HG03045 (cell line): ENCODE data around the gene RSPO4.

ENCODE experiments used
- ATAC-seq: cut with Tn5 transposase; IDR thresholded peaks from one replicate; pipeline ENCODE4 v1.9.1; 2021; ENCODE audit warnings: mild to moderate bottlenecking, moderate library complexity; ENCODE audit not compliant: unreplicated experiment

The RSPO4 gene

GRCh38 chr20:944774-945410 is 57.2 kb downstream of the RSPO4 start:
- no peak for ATAC-seq

- no peak for ATAC-seq
Observed at GRCh38 chr20:944148-944547, 58.0 kb downstream of the RSPO4 start.

DNA sequence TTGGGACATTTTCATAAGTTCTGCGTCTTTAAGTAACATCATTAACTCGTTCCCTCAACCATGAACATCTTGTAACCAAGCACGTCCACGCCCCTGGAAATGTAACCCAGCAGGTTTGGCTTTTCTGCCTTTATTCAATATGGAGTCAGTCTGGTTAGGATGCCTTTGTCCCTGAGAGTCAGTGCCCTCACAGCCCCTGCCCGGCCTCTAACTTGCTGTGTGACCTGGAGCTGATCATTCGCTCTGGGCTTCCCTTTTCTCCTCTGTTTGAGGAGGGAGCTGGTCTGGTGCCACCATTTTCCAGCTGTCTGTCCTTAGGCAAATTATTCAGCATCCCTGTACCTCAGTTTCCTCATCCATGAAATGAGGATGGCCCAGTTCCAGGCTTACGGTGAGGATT is 59.5 kb downstream of the RSPO4 start:
- no peak for ATAC-seq

DNA sequence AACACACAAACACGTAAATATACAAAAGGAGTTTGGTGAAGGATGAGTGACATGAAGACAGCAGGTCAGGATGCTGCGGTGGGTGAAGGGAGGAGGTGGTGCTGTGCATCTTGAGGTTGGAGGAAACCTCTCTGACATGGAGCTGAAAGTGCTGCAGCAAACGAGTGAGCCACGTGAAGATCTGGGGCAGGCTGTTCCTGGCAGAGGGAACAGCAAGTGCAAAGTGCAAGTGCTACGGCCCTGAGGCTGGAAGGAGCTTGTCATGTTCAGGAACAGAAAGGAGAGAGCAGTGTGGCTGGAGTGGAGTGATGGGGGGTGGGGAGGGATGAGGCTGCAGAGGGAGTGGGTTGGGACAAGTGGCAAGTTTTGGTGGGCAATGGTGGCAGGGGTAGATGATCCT is 61.2 kb downstream of the RSPO4 start:
- ATAC-seq = no peak

- ATAC-seq = no peak
Observed at GRCh38 chr20:939606-940005, 62.5 kb downstream of the RSPO4 start.

- ATAC-seq = no peak
Observed at GRCh38 chr20:934186-934840, 67.8 kb downstream of the RSPO4 start.

GRCh38 chr20:933029-933428 is 69.1 kb downstream of the RSPO4 start:
- ATAC-seq = no peak

- ATAC-seq = no peak
Observed at GRCh38 chr20:931401-931800, 70.7 kb downstream of the RSPO4 start.

- ATAC-seq = no peak
Observed at GRCh38 chr20:926670-927069, 75.4 kb downstream of the RSPO4 start.

GRCh38 chr20:925516-925915 is 76.6 kb downstream of the RSPO4 start:
- ATAC-seq = no peak

DNA sequence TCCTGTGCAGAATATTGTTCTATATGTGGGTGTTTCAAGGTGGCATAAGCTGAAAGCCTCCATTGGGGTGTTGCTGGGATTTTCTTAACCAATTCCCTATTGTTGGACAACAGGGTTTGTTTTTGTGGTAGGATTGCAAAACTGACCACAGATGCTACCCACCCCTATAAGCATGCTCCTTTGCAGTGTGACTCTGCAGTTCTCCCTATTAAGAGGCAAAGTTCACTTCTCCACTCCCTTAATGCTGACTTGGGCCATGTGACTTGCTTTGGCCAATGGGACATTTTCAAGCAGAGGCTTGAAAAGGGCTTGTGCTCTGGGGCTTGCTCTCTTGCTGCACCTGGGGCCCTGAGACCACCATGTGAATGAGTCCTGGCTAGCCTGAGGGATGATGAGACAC is 77.5 kb downstream of the RSPO4 start:
- ATAC-seq = no peak

DNA sequence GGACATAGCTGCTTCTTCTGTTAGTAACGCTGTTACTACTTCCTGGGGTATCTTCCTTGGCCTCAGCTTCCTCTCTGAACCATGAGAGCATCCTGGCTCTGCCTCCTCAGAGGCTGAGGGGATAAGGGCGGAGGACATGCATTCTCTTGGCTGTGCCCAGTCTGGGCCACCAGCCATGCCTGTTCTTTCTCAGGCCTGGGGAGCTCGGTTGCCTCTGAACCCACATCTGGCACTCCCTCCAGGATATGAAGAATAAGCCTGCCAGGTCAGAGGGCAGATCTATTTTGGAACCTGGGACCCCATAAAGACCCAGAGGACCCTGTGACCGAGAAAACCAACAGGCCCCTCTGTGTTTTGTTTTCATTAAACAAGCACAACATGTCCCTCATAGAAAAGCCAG is 79.3 kb downstream of the RSPO4 start:
- ATAC-seq = no peak

DNA sequence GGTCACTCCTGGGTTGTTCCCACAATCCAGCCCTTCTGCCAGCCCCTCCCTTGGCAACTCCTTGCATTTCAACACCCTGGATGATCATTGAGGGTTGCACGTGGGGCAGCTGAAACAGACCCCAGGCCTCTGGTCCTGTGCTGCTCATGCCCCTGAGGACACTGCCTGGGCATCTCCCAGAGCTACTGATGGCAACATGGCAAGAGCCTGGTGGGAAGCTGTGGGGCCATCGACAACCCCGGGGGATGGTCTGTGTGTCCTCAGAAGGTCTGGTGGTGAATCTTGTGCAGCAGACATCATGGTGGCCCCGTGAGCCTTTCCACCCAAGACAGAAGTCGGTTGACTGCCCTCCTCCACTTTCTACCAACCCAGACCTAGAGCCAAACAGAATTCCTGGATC is 81.0 kb downstream of the RSPO4 start:
- ATAC-seq = no peak

DNA sequence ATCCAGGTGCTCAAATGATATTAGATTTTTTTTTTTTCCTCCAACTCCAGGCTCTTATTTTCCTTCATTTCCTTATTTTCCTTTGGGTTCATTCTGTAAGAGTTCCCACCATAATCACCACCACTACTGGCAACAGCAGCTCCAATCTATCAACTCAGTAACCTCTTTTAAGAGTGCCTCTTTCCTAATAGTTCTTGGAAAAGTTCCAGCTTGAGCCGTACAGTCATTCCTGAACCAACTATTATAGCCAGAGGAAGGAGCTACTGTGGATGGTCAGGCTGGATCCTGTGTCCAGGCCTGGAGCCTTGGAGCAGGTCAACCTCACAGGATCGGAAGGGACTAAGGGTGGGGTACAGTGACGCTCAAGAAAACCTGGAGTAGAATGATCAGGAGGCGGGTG is 81.8 kb downstream of the RSPO4 start:
- ATAC-seq = no peak

DNA sequence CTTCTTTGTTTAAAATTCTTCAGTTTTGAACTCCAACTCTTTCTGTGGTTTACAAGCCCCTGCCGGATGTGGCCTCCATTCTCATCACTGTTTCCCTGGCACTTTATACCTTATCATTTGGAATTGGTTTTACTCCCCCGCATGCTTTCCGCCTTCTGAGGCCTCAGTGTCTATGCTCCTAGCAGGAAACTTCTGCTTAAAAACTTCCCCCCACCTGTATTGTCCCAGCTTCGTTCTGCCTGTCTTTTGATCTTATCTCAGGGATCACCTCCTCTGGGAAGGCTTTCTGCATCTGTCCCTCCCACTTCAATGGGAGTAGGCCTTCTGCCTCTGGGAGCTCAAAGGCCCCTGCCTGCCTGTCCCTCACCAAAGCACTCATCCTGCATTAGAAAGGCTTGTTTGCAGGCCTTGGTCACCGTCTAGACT is 82.6 kb downstream of the RSPO4 start:
- no peak for ATAC-seq

DNA sequence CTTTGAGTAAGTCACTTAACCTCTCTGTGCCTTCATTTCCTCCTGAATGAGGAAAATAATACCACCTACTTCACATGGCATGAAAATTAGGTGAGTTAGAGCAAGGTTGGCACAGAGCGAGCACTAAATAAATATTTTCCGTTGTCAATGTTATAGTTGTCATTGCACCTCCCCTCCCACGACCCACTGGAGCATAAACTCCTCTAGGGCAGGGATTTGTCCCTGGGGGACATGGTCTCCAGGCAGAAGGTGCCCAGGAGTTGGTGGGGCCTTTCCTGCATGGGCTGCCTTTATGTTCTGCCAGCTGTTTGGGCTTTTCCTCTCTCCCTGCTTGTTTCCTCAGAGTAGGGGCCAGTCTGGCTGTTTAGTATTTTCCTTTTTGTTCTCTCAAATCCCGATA is 84.7 kb downstream of the RSPO4 start:
- no peak for ATAC-seq

GRCh38 chr20:916825-917224 is 85.3 kb downstream of the RSPO4 start:
- no peak for ATAC-seq

DNA sequence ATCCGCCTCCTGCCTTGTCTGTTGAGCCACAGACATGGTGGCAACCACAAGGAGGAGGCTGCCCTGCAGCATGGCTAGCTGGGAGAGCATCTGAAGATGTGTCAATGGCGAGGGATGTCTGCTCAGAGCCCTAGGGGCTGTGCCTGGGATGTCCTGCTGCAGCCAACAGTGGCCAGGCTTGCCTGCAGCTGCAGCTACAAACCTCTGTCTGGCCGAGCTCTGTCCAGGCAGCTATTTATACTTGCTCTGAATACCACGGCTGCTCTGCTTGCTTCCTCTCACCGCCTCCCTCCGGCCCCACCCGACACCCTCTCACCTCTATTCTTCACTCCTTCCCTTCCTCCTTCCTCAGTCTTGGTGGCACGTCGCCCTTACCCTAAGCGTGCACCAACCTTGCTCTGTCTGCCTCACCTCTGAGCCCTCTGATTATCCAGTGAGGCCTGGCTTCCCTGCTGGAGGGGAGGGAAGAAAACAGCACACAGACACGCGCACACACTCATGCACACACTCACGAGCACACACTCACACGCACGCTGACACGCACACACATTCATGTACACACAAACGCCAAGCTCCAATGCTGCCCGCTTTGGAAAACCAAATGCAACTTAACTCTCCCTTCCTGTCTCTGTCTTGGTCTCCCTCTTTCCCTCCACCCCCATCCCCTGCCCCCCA is 85.8 kb downstream of the RSPO4 start, which contains the start of gene ANGPT4:
Gene ANGPT4 (minus strand): TSS at position 210 of the 675 bp plus-strand sequence. CDS start 120 bp downstream, at position 90.
- no peak for ATAC-seq

GRCh38 chr20:914727-915498 is 87.2 kb downstream of the RSPO4 start:
- no peak for ATAC-seq

GRCh38 chr20:913306-913849 is 88.7 kb downstream of the RSPO4 start:
- ATAC-seq = no peak
